ENCODE measurements around the gene SLX9.

SLX9 gene

GRCh38 chr21:44966135-44967081, 26.6 kb downstream of the SLX9 start:
- Histone ChIP-seq H3K4me3 (ENCODE audit: low read depth, low read length) (no peak overlapping the region), H3K4me1 (ENCODE audit: control insufficient read depth, insufficient read depth, low read length) (peaks cover 23% of the 10 kb centered on the region), H3K9ac (ENCODE audit: low read length) (no peak overlapping the region), H3K27me3 (ENCODE audit: control insufficient read depth, insufficient read depth, low read length) (no peaks in the 10 kb centered on the region), H3K36me3 (ENCODE audit: control insufficient read depth, insufficient read depth, low read length) (peaks cover 63% of the 10 kb centered on the region), H3K9me3 (ENCODE audit: control insufficient read depth, insufficient read depth, low read depth, low read length) (no peaks in the 10 kb centered on the region), H3K27ac (ENCODE audit: low read depth, low read length) (0 out of 2 replicates have a peak overlapping the region, but pooled peaks have one; percentile 29)

GRCh38 chr21:44967082-44968047, 27.5 kb downstream of the SLX9 start:
- Histone ChIP-seq H3K9ac (ENCODE audit: low read length) (no peak overlapping the region), H3K9me3 (ENCODE audit: control insufficient read depth, insufficient read depth, low read depth, low read length) (no peaks in the 10 kb centered on the region), H3K36me3 (ENCODE audit: control insufficient read depth, insufficient read depth, low read length) (peaks cover 57% of the 10 kb centered on the region), H3K27me3 (ENCODE audit: control insufficient read depth, insufficient read depth, low read length) (no peaks in the 10 kb centered on the region), H3K4me3 (ENCODE audit: low read depth, low read length) (no peak overlapping the region), H3K27ac (ENCODE audit: low read depth, low read length) (no peak overlapping the region), H3K4me1 (ENCODE audit: control insufficient read depth, insufficient read depth, low read length) (peaks cover 33% of the 10 kb centered on the region)

GRCh38 chr21:44969066-44969670, 29.3 kb downstream of the SLX9 start:
- H3K27ac ChIP-seq (ENCODE audit: low read depth, low read length), result no peak overlapping the region
- H3K36me3 ChIP-seq (ENCODE audit: control insufficient read depth, insufficient read depth, low read length), result peaks cover 61% of the 10 kb centered on the region

GRCh38 chr21:44969931-44970755, 30.3 kb downstream of the SLX9 start:
- H3K4me3 ChIP-seq (ENCODE audit: low read depth, low read length), result no peak overlapping the region
- peaks cover 38% of the 10 kb centered on the region for H3K4me1 ChIP-seq (ENCODE audit: control insufficient read depth, insufficient read depth, low read length)
- H3K36me3 ChIP-seq (ENCODE audit: control insufficient read depth, insufficient read depth, low read length), result peaks cover 68% of the 10 kb centered on the region
- H3K9ac ChIP-seq (ENCODE audit: low read length), result peak overlapping the region; percentile 34
- H3K27ac ChIP-seq (ENCODE audit: low read depth, low read length), result no peak overlapping the region
- no peaks in the 10 kb centered on the region for H3K9me3 ChIP-seq (ENCODE audit: control insufficient read depth, insufficient read depth, low read depth, low read length)
- H3K27me3 ChIP-seq (ENCODE audit: control insufficient read depth, insufficient read depth, low read length), result no peaks in the 10 kb centered on the region

More at GRCh38 chr21:44969066-44969670, 29.3 kb downstream of the SLX9 start:
- H3K9ac ChIP-seq (ENCODE audit: low read length), result no peak overlapping the region
- no peak overlapping the region for H3K4me3 ChIP-seq (ENCODE audit: low read depth, low read length)
- no peaks in the 10 kb centered on the region for H3K27me3 ChIP-seq (ENCODE audit: control insufficient read depth, insufficient read depth, low read length)
- H3K9me3 ChIP-seq (ENCODE audit: control insufficient read depth, insufficient read depth, low read depth, low read length), result no peaks in the 10 kb centered on the region
- peaks cover 38% of the 10 kb centered on the region for H3K4me1 ChIP-seq (ENCODE audit: control insufficient read depth, insufficient read depth, low read length)

- Histone ChIP-seq H3K9ac (ENCODE audit: low read length) (peak overlapping the region; percentile 34), H3K9me3 (ENCODE audit: control insufficient read depth, insufficient read depth, low read depth, low read length) (no peaks in the 10 kb centered on the region), H3K36me3 (ENCODE audit: control insufficient read depth, insufficient read depth, low read length) (peaks cover 68% of the 10 kb centered on the region), H3K4me1 (ENCODE audit: control insufficient read depth, insufficient read depth, low read length) (peaks cover 38% of the 10 kb centered on the region), H3K27me3 (ENCODE audit: control insufficient read depth, insufficient read depth, low read length) (no peaks in the 10 kb centered on the region), H3K27ac (ENCODE audit: low read depth, low read length) (no peak overlapping the region), H3K4me3 (ENCODE audit: low read depth, low read length) (no peak overlapping the region)
Observed at GRCh38 chr21:44970766-44971671, 31.2 kb downstream of the SLX9 start.

GRCh38 chr21:44971672-44971995, 31.8 kb downstream of the SLX9 start:
- no peak overlapping the region for H3K9ac ChIP-seq (ENCODE audit: low read length)
- H3K27ac ChIP-seq (ENCODE audit: low read depth, low read length), result no peak overlapping the region
- H3K36me3 ChIP-seq (ENCODE audit: control insufficient read depth, insufficient read depth, low read length), result peaks cover 65% of the 10 kb centered on the region
- H3K4me1 ChIP-seq (ENCODE audit: control insufficient read depth, insufficient read depth, low read length), result peaks cover 38% of the 10 kb centered on the region
- H3K4me3 ChIP-seq (ENCODE audit: low read depth, low read length), result no peak overlapping the region
- no peaks in the 10 kb centered on the region for H3K9me3 ChIP-seq (ENCODE audit: control insufficient read depth, insufficient read depth, low read depth, low read length)
- H3K27me3 ChIP-seq (ENCODE audit: control insufficient read depth, insufficient read depth, low read length), result no peaks in the 10 kb centered on the region

- H3K9ac ChIP-seq (ENCODE audit: low read length), result no peak overlapping the region
- H3K36me3 ChIP-seq (ENCODE audit: control insufficient read depth, insufficient read depth, low read length), result peaks cover 67% of the 10 kb centered on the region
- H3K4me1 ChIP-seq (ENCODE audit: control insufficient read depth, insufficient read depth, low read length), result peaks cover 38% of the 10 kb centered on the region
- H3K4me3 ChIP-seq (ENCODE audit: low read depth, low read length), result no peak overlapping the region
- no peaks in the 10 kb centered on the region for H3K9me3 ChIP-seq (ENCODE audit: control insufficient read depth, insufficient read depth, low read depth, low read length)
- peak overlapping the region; percentile 32; the same call in 1 of the 2 replicates for H3K27ac ChIP-seq (ENCODE audit: low read depth, low read length)
- H3K27me3 ChIP-seq (ENCODE audit: control insufficient read depth, insufficient read depth, low read length), result no peaks in the 10 kb centered on the region
Observed at GRCh38 chr21:44972301-44972814, 32.5 kb downstream of the SLX9 start.

- Histone ChIP-seq H3K27me3 (ENCODE audit: control insufficient read depth, insufficient read depth, low read length) (no peaks in the 10 kb centered on the region), H3K4me3 (ENCODE audit: low read depth, low read length) (no peak overlapping the region), H3K9ac (ENCODE audit: low read length) (no peak overlapping the region), H3K27ac (ENCODE audit: low read depth, low read length) (peak overlapping the region; percentile 32; the same call in 1 of the 2 replicates), H3K36me3 (ENCODE audit: control insufficient read depth, insufficient read depth, low read length) (peaks cover 64% of the 10 kb centered on the region), H3K4me1 (ENCODE audit: control insufficient read depth, insufficient read depth, low read length) (peaks cover 38% of the 10 kb centered on the region), H3K9me3 (ENCODE audit: control insufficient read depth, insufficient read depth, low read depth, low read length) (no peaks in the 10 kb centered on the region)
Observed at GRCh38 chr21:44972821-44973220, 33.0 kb downstream of the SLX9 start.

- H3K27ac ChIP-seq (ENCODE audit: low read depth, low read length), result no peak overlapping the region
- H3K36me3 ChIP-seq (ENCODE audit: control insufficient read depth, insufficient read depth, low read length), result peaks cover 60% of the 10 kb centered on the region
- no peaks in the 10 kb centered on the region for H3K27me3 ChIP-seq (ENCODE audit: control insufficient read depth, insufficient read depth, low read length)
- no peak overlapping the region for H3K4me3 ChIP-seq (ENCODE audit: low read depth, low read length)
- H3K9ac ChIP-seq (ENCODE audit: low read length), result no peak overlapping the region
- peaks cover 38% of the 10 kb centered on the region for H3K4me1 ChIP-seq (ENCODE audit: control insufficient read depth, insufficient read depth, low read length)
- H3K9me3 ChIP-seq (ENCODE audit: control insufficient read depth, insufficient read depth, low read depth, low read length), result no peaks in the 10 kb centered on the region
Observed at GRCh38 chr21:44973598-44973997, 33.8 kb downstream of the SLX9 start.
